Uterus (tissue), 4 donors: ENCODE measurements around the gene NDUFS7. TPM values are rescaled to one million over a fixed set of nuclear protein-coding genes. Genes with fewer than 3 reads are reported as not detected.

Source experiments
- DNase-seq, 2 donors: peaks; one replicate each; pipeline ENCODE4 v3.0.0-alpha.2; 2019 to 2020
- H3K27ac ChIP-seq, 2 donors: fragments of 200-600 bp; sonication (generic); 1 replicate in 1 of 2; 2 replicates in 1 of 2; pipeline ENCODE4 v1.5.1; 2016 to 2018
- H3K27me3 ChIP-seq, 2 donors: fragments of 200-600 bp; sonication (generic); one replicate each; pipeline ENCODE4 v1.5.1; 2018 to 2019; ENCODE audit warnings: control low read depth in 1 of 2
- H3K36me3 ChIP-seq, 2 donors: fragments of 200-600 bp; sonication (generic); one replicate each; pipeline ENCODE4 v1.5.1; 2019; ENCODE audit warnings: control low read depth in 1 of 2
- H3K4me1 ChIP-seq, 2 donors: fragments of 200-600 bp; sonication (generic); one replicate each; pipeline ENCODE4 v1.5.1; 2018 to 2019; ENCODE audit warnings: control low read depth in 1 of 2
- H3K4me3 ChIP-seq, 2 donors: fragments of 200-600 bp; sonication (generic); 1 replicate in 1 of 2; 2 replicates in 1 of 2; pipeline ENCODE4 v1.5.1; 2018 to 2019; ENCODE audit warnings: mild to moderate bottlenecking in 1 of 2
- H3K9me3 ChIP-seq, 2 donors: fragments of 200-600 bp; sonication (generic); one replicate each; pipeline ENCODE4 v1.5.1; 2019; ENCODE audit warnings: control low read depth in 1 of 2
- POLR2A ChIP-seq, 2 donors: fragments of 450-650 bp; IDR thresholded peaks; one replicate each; pipeline ENCODE4 v1.6.1; 2016; ENCODE audit warnings: antibody characterized with exemption in 2 of 2, mild to moderate bottlenecking in 1 of 2, moderate library complexity in 1 of 2
- intact Hi-C: fragments of 100-400 bp; cut with DNase I; formaldehyde crosslinking; loops from one replicate; pipeline ENCODE4 v1.15.1; 2023; ENCODE audit warnings: low total_unique reads
- total RNA-seq, 4 donors: library from RNA; depleted of rRNA in 3 of 4; stranded (reverse); fragments of >200 nt in 3 of 4; gene quantifications; one replicate each; pipeline versions ENCODE4 v1.1.0 to v1.2.4, GENCODE V29; 2014 to 2023
- TF ChIP-seq, protein P1 (sequence below), 4 experiments: fragments of 200-600 bp in 2 of 4; fragments of 450-650 bp in 2 of 4; sonication (generic) in 2 of 4; IDR thresholded peaks; one replicate each; pipeline ENCODE4 v1.5.1; 2016 to 2019; ENCODE audit warnings: antibody characterized with exemption in 4 of 4, mild to moderate bottlenecking in 2 of 4, moderate library complexity in 1 of 4
- donor health status: DM: yes; HTN: yes; CAD: no.

NDUFS7 gene
- total RNA-seq, 4 donors from 2014 or later = 39.2 to 65.5 (median 42.1) TPM

DNA sequence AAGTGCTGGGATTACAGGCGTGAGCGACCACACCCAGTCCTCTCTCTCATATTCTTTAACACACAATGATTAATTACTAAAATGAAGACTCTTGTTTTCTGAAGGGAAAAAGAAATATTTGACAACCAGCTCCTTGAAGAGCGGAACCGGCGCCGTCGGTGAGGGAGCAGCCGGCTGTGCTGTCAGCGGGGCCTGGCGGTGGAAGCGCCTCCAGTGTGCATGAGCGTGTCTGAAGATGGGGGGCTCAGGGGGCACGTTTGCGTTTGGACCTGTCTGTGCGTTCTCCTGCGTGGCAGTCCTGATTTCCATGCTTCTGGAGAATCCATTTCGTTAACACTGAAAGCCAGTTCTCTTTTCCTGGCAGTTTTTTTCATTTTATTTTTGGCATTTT is 7.3 kb upstream of the NDUFS7 start:
- Histone ChIP-seq H3K9me3 (no peaks in the 10 kb centered on the region), H3K4me3 (no peak overlapping the region), H3K36me3 (no peaks in the 10 kb centered on the region), H3K27me3 (no peaks in the 10 kb centered on the region), H3K4me1 (no peaks in the 10 kb centered on the region), H3K27ac (no peak overlapping the region)
- DNase-seq = no peak
- TF ChIP-seq, protein P1, sequence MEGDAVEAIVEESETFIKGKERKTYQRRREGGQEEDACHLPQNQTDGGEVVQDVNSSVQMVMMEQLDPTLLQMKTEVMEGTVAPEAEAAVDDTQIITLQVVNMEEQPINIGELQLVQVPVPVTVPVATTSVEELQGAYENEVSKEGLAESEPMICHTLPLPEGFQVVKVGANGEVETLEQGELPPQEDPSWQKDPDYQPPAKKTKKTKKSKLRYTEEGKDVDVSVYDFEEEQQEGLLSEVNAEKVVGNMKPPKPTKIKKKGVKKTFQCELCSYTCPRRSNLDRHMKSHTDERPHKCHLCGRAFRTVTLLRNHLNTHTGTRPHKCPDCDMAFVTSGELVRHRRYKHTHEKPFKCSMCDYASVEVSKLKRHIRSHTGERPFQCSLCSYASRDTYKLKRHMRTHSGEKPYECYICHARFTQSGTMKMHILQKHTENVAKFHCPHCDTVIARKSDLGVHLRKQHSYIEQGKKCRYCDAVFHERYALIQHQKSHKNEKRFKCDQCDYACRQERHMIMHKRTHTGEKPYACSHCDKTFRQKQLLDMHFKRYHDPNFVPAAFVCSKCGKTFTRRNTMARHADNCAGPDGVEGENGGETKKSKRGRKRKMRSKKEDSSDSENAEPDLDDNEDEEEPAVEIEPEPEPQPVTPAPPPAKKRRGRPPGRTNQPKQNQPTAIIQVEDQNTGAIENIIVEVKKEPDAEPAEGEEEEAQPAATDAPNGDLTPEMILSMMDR (IDR thresholded peaks at IDR 0.05) = no peak
- TF ChIP-seq POLR2A (IDR thresholded peaks at IDR 0.05) = no peak
- intact Hi-C loops = no loop called here

DNA sequence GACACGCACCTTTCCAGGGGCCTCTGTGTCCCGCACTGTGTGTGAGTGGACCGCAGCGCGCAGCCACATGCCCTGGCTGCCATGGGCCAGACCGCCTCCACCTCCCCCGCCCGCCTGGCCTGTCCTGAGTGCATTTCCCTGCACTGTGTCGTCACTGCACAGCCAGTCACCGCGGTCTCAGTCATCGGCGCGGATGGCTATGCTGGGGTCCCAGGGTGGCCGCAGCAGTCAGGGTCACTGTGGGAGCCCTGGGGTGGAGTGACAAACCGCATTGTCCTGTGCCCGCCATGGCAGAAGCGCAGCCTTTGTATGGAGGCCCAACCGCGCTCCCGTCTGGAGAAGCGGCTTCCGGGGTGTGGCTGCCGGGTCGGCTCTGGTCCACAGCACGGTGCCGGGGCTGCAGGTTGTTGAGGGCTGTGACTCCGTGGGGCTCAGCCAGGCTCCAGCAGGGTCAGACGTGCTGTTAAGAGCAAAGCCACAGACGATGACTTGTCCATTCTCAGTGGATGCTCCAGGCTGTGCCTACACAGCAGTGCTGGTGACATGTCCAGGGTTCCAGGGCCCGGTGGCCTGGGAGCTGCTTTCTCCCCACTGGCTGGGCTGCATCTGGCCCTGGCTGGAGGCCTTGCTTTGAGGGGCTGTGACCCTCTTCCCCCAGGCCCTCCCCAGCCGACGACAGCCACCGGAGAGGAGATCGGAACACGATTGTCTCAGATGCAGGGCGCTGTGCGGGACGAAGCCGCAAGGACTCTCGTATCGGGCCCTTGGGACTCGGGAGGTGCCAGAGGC is 6.3 kb upstream of the NDUFS7 start:
- Histone ChIP-seq H3K4me3 (no peak overlapping the region), H3K36me3 (no peaks in the 10 kb centered on the region)

DNA sequence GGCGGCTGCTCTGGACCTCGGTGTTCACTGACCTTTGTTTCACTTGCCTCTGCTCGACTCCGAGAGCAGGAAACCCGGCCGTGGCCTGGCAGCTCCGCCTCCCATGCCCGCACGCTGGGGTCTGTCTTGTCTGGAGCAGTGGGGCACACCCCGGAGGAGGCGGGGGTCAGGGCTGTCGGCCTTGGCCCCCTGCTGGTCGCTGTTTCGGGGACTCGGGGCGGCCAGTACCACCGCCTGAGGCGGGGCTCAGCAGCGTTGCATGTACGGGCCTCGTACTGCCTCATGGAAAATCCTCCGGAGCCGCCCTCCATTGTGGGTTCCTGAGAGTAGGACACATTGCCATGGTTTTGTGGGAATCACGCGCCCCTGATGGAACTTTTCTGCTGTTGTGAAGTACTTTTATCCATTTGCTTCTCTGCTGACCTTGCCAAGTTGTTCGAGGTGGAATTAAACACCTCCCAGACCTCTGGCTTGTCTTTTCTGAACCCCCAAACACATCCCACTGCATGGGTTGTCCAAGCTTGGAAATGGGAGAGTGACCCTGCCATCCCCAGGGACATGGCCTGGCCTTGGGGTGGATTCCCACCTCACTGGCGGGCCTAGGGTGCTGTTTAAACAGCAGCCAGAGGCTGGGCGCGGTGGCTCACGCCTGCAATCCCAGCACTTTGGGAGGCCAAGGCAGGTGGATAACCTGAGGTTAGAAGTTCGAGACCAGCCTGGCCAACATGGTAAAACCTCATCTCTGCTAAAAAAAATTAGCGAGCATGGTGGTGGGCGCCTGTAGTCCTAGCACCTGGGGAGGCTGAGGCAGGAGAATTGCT is 5.5 kb upstream of the NDUFS7 start:
- H3K9me3 ChIP-seq = no peaks in the 10 kb centered on the region
- no peak for DNase-seq
- no peak overlapping the region for H3K4me3 ChIP-seq
- no peaks in the 10 kb centered on the region for H3K27me3 ChIP-seq
- H3K27ac ChIP-seq = no peak overlapping the region
- TF ChIP-seq POLR2A (IDR thresholded peaks at IDR 0.05) = no peak
- TF ChIP-seq, protein P1 (IDR thresholded peaks at IDR 0.05) = no peak
- H3K4me1 ChIP-seq = peaks cover 0 to 4% of the 10 kb centered on the region in 2 donors
- no peaks in the 10 kb centered on the region for H3K36me3 ChIP-seq
- intact Hi-C loops = no loop called here

More for the DNA sequence above, 6.3 kb upstream of the NDUFS7 start:
- intact Hi-C loops = no loop called here
- no peak overlapping the region for H3K27ac ChIP-seq
- H3K27me3 ChIP-seq = no peaks in the 10 kb centered on the region
- H3K9me3 ChIP-seq = no peaks in the 10 kb centered on the region
- no peak for DNase-seq
- TF ChIP-seq, protein P1 (IDR thresholded peaks at IDR 0.05) = no peak
- TF ChIP-seq POLR2A (IDR thresholded peaks at IDR 0.05) = no peak
- H3K4me1 ChIP-seq = peaks cover 0 to 3% of the 10 kb centered on the region in 2 donors

DNA sequence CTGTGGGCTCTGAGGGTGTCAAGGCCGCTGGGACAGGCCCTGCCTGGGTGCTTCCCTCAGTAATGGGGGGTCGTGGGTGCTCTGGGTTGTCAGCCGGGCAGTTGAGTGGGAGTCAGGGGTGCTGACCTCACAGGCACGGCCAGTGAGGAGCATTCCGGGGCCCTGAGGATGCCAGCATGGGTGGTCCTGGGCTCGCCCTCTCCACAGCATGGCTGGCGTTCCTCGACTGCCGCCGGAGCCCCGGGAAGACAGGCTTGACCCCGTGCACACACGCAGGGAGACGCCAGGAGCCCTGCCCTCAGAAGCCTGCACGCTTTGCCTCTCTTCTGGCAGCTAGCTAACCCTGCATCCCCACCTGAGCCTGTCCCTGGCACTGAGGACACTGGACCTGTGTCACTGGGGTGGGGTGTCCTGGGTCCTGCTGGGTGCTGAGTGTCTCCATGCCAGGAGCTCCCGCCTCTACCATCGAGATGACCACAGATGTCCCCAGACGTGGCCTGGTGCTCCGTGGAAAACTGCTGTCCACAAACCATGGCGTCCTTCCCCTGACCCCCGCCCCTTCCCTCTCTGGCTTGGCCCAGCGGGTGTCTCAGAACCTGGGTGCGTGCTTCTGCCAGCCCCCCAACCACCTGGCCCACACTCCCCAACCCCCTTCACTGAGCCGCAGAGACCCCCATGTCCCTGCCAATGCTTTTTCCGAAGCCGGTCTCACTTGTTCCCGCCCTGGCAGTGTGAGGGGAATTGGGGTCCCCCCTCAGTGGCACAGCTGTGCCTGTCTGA is 4.4 kb upstream of the NDUFS7 start:
- TF ChIP-seq, protein P1 (IDR thresholded peaks at IDR 0.05) = no peak
- TF ChIP-seq POLR2A (IDR thresholded peaks at IDR 0.05) = no peak
- Histone ChIP-seq H3K4me1 (peaks cover 0 to 6% of the 10 kb centered on the region in 2 donors), H3K9me3 (no peaks in the 10 kb centered on the region), H3K27me3 (peaks cover 0 to 4% of the 10 kb centered on the region in 2 donors), H3K4me3 (no peak overlapping the region), H3K27ac (no peak overlapping the region), H3K36me3 (no peaks in the 10 kb centered on the region)
- intact Hi-C loops = no loop called here
- no peak for DNase-seq
